NB4 (cell line): Measurements from ENCODE around the gene TCHH.

Experiments used
- CTCF ChIP-seq: IDR thresholded peaks from one replicate; pipeline ENCODE4 v1.5.1; 2012; ENCODE audit warnings: low read depth, low read length
- MYC ChIP-seq: IDR thresholded peaks from 2 replicates; pipeline ENCODE4 v1.6.1; 2011; ENCODE audit warnings: low read depth, low read length
- POLR2A ChIP-seq: IDR thresholded peaks from 2 replicates; pipeline ENCODE4 v1.6.1; 2011; ENCODE audit warnings: mild to moderate bottlenecking; ENCODE audit not compliant: insufficient read length; ENCODE audit errors: extremely low read depth
- TF ChIP-seq, protein P1 (sequence below): IDR thresholded peaks from 2 replicates; pipeline ENCODE4 v1.6.1; 2011; ENCODE audit warnings: low read depth, low read length

DNA sequence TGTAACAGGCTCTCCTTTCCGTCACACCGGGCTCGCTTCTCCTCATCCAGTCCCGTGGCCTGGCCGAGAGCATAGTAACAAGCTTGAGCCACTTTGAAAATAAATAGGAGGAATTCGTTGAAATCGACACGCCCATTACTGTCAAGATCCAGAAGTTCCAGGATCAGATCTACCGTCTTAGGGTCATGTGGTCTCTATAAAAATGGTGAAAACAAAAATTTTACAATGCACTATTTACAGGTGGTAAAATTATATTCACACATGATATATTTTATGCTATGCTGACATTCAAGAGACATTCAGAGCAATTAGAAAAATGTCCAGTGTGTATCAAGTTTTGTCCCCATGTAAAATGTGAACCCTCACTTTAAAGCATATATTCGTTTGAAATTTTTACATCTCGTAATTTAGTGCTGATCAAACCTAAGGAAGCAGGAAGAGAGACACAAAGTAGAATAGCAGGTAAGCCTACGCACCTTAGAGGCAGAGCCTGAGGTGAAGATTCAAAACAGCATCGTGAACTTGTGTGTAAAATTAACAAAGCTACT is 2.3 kb downstream of the TCHH start:
- TF ChIP-seq CTCF (no peak), POLR2A (no peak), MYC (no peak)
- TF ChIP-seq, protein P1, sequence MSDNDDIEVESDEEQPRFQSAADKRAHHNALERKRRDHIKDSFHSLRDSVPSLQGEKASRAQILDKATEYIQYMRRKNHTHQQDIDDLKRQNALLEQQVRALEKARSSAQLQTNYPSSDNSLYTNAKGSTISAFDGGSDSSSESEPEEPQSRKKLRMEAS = no peak
